OCI-LY3 (cell line): ENCODE data around the gene KLHDC3.
A peak's percentile ranks its signal among the peaks of the same experiment; 100 is the strongest.

Experiments
- H2AFZ ChIP-seq: fragments of 200-600, 300-600 bp; shearing (Covaris generic); 2 replicates; pipeline ENCODE4 v1.6.0; 2014; ENCODE audit warnings: antibody characterized with exemption, low read depth, low read length
- H3K27ac ChIP-seq: fragments of 200-600, 300-600 bp; sonication (generic); 2 replicates; pipeline ENCODE4 v1.5.1; 2014; ENCODE audit warnings: mild to moderate bottlenecking, low read length, moderate library complexity, mixed read lengths
- H3K27me3 ChIP-seq: fragments of 200-600, 300-600 bp; sonication (generic); 2 replicates; pipeline ENCODE4 v1.6.1; 2014; ENCODE audit warnings: low read depth, low read length, mixed read lengths
- H3K36me3 ChIP-seq: fragments of 200-600, 300-600 bp; sonication (generic); replicated peaks from 2 replicates; pipeline ENCODE3; 2014; ENCODE audit warnings: low read depth, low read length, mixed read lengths
- H3K4me1 ChIP-seq: fragments of 300-600, 200-600 bp; sonication (generic); 2 replicates; pipeline ENCODE4 v1.6.1; 2014; ENCODE audit warnings: low read length, mixed read lengths
- H3K4me2 ChIP-seq: fragments of 200-600, 300-600 bp; sonication (generic); 2 replicates; pipeline ENCODE4 v1.6.1; 2014; ENCODE audit warnings: low read length, mixed read lengths
- H3K4me3 ChIP-seq: fragments of 300-600, 200-600 bp; sonication (generic); 2 replicates; pipeline ENCODE4 v1.5.1; 2014; ENCODE audit warnings: antibody characterized with exemption, mild to moderate bottlenecking, low read length, moderate library complexity
- H3K79me2 ChIP-seq: fragments of 300-600, 200-600 bp; shearing (Covaris generic); 2 replicates; pipeline ENCODE4 v1.6.1; 2014; ENCODE audit warnings: mild to moderate bottlenecking, low read length, mixed read lengths
- H3K9ac ChIP-seq: fragments of 300-600, 200-600 bp; shearing (Covaris generic); 2 replicates; pipeline ENCODE4 v1.6.0; 2014; ENCODE audit warnings: mild to moderate bottlenecking, low read length, moderate library complexity
- H3K9me3 ChIP-seq: fragments of 200-600, 300-600 bp; shearing (Covaris generic); 2 replicates; pipeline ENCODE4 v1.6.1; 2014; ENCODE audit warnings: low read length, mixed read lengths; ENCODE audit not compliant: insufficient read depth
- H4K20me1 ChIP-seq: fragments of 200-600, 300-600 bp; sonication (generic); 2 replicates; pipeline ENCODE4 v1.6.1; 2016; ENCODE audit warnings: low read length, mixed read lengths; ENCODE audit not compliant: insufficient read depth
- EZH2phosphoT487 ChIP-seq: fragments of 200-600 bp; shearing (Covaris generic); IDR thresholded peaks from 2 replicates; pipeline ENCODE4 v1.6.1; 2018; ENCODE audit warnings: antibody characterized with exemption, mixed run types, low read depth
- TF ChIP-seq, protein P1 (sequence below): fragments of 200-600, 300-600 bp; sonication (generic); IDR thresholded peaks from 2 replicates; pipeline ENCODE4 v1.5.1; 2014; ENCODE audit warnings: antibody characterized with exemption, low read length, low read depth

Gene KLHDC3

DNA sequence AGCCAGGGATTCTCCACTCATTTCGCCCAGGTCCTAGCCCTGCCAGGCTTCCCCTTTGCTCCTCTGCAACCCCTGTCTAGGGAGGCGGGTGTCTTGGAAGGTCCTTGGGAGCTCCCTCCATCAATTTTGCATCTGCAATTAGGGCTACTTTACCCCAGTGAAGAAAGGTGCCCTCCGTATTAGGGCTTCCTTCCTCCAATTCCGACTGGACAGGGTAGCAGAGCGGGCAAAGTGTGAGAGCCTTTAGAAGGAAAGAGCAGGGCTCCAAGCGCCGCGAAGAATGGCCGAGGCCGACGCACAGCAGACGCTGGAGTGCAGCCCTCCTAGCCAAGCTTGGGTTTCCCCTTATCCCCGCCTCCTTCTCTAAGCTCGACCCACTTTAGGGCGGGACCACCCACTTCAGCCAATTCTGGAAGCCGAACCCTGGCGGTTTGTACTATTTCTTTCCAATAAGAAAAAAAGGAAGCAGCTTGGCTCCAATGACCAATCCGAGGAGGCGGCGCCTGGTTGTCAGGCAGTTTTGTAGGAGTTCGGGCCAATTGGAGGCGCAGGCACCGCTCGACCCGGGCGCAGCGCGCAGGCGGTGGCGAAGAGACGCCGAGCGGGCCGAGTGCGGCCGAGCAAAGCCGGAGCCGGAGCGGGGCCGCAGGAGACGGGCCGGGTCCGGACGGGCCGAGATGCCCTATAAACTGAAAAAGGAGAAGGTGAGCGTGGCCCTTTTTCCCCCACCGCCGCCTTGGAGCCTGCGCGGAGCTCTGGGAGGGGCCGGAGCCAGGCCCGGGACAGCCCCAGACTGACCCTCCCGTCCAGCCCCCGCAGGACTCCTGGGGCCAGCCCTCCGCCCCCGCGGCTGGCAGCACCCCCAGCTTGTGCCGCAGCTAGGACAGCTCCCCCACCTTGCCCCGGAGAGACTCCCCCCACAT is 29.8 kb upstream of the KLHDC3 start, which contains the start of gene PPP2R5D:
Gene PPP2R5D, plus strand, starts transcription at position 570 of the 923 bp plus-strand sequence. Its CDS starts 108 bp downstream, at position 678.
- peaks cover 16% of the 10 kb centered on the region for H3K4me1 ChIP-seq
- H2AFZ ChIP-seq, result peak within 1 kb of the TSS; percentile 90
- peaks cover 23% of the 10 kb centered on the region for H3K79me2 ChIP-seq
- 0 out of 2 replicates have a peak, but pooled peaks cover 4% of the 10 kb centered on the region for H4K20me1 ChIP-seq
- H3K27me3 ChIP-seq, result no peaks in the 10 kb centered on the region
- peak within 1 kb of the TSS; percentile 97 for H3K4me2 ChIP-seq
- H3K9ac ChIP-seq, result peak within 1 kb of the TSS; percentile 93
- TF ChIP-seq EZH2phosphoT487, result no peak
- TF ChIP-seq, protein P1, sequence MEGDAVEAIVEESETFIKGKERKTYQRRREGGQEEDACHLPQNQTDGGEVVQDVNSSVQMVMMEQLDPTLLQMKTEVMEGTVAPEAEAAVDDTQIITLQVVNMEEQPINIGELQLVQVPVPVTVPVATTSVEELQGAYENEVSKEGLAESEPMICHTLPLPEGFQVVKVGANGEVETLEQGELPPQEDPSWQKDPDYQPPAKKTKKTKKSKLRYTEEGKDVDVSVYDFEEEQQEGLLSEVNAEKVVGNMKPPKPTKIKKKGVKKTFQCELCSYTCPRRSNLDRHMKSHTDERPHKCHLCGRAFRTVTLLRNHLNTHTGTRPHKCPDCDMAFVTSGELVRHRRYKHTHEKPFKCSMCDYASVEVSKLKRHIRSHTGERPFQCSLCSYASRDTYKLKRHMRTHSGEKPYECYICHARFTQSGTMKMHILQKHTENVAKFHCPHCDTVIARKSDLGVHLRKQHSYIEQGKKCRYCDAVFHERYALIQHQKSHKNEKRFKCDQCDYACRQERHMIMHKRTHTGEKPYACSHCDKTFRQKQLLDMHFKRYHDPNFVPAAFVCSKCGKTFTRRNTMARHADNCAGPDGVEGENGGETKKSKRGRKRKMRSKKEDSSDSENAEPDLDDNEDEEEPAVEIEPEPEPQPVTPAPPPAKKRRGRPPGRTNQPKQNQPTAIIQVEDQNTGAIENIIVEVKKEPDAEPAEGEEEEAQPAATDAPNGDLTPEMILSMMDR, result no peak
- peak within 1 kb of the TSS; percentile 90 for H3K4me3 ChIP-seq
- peak within 1 kb of the TSS; percentile 40 for H3K27ac ChIP-seq
- H3K36me3 ChIP-seq, result peaks cover 18% of the 10 kb centered on the region
- H3K9me3 ChIP-seq, result no peaks in the 10 kb centered on the region

DNA sequence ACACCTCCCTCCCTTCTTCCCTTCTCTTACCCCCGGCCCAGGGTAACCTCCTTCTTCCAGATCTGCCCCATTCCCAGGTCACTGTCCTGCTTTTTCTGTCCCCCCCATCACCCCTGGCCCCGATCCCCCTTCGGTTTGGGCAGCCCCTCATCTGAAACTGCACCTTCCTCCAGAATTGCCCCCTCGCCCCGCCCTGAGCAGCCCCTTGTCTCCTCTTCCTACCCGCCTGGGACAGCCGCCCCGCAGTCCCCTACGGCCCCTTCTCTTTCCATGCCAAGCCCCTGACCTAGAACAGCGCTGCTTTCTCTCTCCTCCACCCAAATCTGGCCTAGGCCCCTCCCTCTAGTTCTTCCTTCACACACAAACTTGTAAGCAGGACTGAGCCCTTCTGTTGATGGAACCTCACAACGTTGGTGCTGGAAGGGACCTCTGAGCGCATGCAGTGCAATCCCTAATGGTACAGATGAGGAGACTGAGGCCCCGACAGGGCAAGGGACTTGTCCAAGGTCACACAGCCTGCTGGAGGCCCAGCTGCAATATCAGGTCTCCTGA is 29.0 kb upstream of the KLHDC3 start:
- Histone ChIP-seq H3K27me3 (no peaks in the 10 kb centered on the region), H3K27ac (peak overlapping the region; percentile 40), H2AFZ (peak overlapping the region; percentile 66; the same call in 1 of the 2 replicates), H3K4me1 (peaks cover 10% of the 10 kb centered on the region), H3K4me2 (peak overlapping the region; percentile 86), H3K9me3 (no peaks in the 10 kb centered on the region), H3K9ac (peak overlapping the region; percentile 93), H3K79me2 (peaks cover 21% of the 10 kb centered on the region), H3K36me3 (peaks cover 25% of the 10 kb centered on the region), H3K4me3 (peak overlapping the region; percentile 90), H4K20me1 (0 out of 2 replicates have a peak, but pooled peaks cover 4% of the 10 kb centered on the region)
- TF ChIP-seq, protein P1, result no peak
- no peak for TF ChIP-seq EZH2phosphoT487

DNA sequence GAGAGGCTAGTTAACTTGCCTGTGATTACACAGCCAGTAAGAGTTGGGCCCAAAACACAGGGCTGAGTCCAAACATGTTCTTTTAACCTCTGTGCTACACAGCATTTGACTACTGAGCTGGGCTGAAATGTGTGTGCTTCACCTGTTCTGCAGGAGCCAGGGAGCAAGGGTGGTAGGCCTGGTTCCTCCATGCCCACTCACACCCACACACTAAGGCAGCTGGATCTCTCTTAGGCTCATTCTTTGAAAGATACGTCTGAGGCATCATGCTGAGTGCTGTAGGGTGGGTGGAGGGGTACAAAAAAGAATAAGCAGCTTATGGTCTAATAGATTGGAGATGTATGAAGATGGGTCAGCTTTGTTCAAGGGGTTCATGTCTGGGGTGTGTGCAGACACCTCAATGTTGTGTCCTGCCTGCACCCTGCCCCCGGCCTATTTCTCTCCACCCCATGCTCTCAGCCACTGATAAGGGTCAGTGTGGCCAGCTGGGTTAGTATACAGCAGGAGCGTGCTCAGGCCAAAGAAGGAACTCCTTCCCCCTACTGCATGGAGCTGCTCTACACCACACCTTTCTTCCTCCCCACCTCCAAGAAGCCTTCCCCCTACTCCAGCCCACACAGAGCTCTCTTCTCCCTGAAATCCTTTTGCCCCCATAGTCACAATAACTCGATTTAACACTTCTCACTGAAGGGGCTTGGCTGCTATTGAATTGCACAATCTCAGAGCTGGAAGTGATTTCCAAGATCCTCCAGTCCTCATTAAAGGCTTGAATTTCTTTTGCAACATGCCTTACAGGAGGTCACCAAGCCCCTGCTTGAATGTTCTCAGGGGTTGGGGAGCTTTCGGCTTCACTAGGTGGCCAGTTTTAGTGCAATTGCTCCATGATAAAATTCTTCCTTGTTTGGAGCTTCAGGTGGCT is 26.3 kb upstream of the KLHDC3 start:
- TF ChIP-seq EZH2phosphoT487, result no peak
- TF ChIP-seq, protein P1, result no peak
- H3K4me1 ChIP-seq, result peaks cover 9% of the 10 kb centered on the region
- no peak overlapping the region for H2AFZ ChIP-seq
- H4K20me1 ChIP-seq, result 0 out of 2 replicates have a peak, but pooled peaks cover 4% of the 10 kb centered on the region
- H3K27me3 ChIP-seq, result no peaks in the 10 kb centered on the region
- no peak overlapping the region for H3K4me2 ChIP-seq
- no peak overlapping the region for H3K9ac ChIP-seq
- H3K36me3 ChIP-seq, result peaks cover 29% of the 10 kb centered on the region
- peaks cover 21% of the 10 kb centered on the region for H3K79me2 ChIP-seq
- no peaks in the 10 kb centered on the region for H3K9me3 ChIP-seq
- H3K4me3 ChIP-seq, result no peak overlapping the region
- no peak overlapping the region for H3K27ac ChIP-seq
